PFSK-1 (cell line): Measurements from ENCODE around the gene ADGRL2.

Source experiments
- POLR2AphosphoS5 ChIP-seq: IDR thresholded peaks from 2 replicates; pipeline ENCODE4 v1.6.1; 2012; ENCODE audit warnings: low read depth, mild to moderate bottlenecking, control low read depth, low read length, moderate library complexity
- REST ChIP-seq, 2 experiments: IDR thresholded peaks; 2 replicates each; pipeline versions ENCODE4 v1.6.1 to v1.8.0; 2011 to 2012; ENCODE audit warnings: low read depth in 2 of 2, low read length in 2 of 2, control low read depth in 1 of 2, inconsistent platforms in 1 of 2, mild to moderate bottlenecking in 1 of 2, moderate library complexity in 1 of 2; ENCODE audit not compliant: insufficient read depth in 1 of 2
- SIN3A ChIP-seq: IDR thresholded peaks from 2 replicates; pipeline ENCODE4 v1.6.1; 2012; ENCODE audit warnings: mild to moderate bottlenecking, low read length, moderate library complexity, borderline replicate concordance; ENCODE audit not compliant: insufficient read depth
- TAF1 ChIP-seq: IDR thresholded peaks from 2 replicates; pipeline ENCODE4 v1.6.1; 2012; ENCODE audit warnings: low read length, control low read depth, borderline replicate concordance; ENCODE audit not compliant: insufficient read depth

- TF ChIP-seq POLR2AphosphoS5 (no peak), REST (IDR thresholded peaks at IDR 0.05; ENCODE audit: insufficient read depth in 1 of 2, low read depth in 2 of 2, low read length in 2 of 2) (no peak), TAF1 (no peak), SIN3A (no peak)
These were observed 9.1 kb downstream of the ADGRL2 start for GRCh38 chr1:81809808-81810207.
